Neural progenitor cell (in vitro differentiated cells): ENCODE measurements around the gene KHNYN.

ENCODE experiments used
- EZH2 ChIP-seq: fragments of 200-600 bp; sonication (generic); IDR thresholded peaks from 2 replicates; pipeline ENCODE4 v1.6.1; 2017; ENCODE audit warnings: antibody characterized with exemption, mild to moderate bottlenecking, moderate library complexity
- EZH2phosphoT487 ChIP-seq: fragments of 200-600 bp; sonication (generic); IDR thresholded peaks from 2 replicates; pipeline ENCODE4 v1.6.1; 2017; ENCODE audit warnings: antibody characterized with exemption
- TF ChIP-seq, protein P1 (sequence below): fragments of 200-600 bp; sonication (generic); IDR thresholded peaks from 2 replicates; pipeline ENCODE4 v1.5.1; 2017; ENCODE audit warnings: antibody characterized with exemption, mild to moderate bottlenecking

GRCh38 chr14:24458736-24459135 is 29.0 kb downstream of the KHNYN start:
- TF ChIP-seq, protein P1, sequence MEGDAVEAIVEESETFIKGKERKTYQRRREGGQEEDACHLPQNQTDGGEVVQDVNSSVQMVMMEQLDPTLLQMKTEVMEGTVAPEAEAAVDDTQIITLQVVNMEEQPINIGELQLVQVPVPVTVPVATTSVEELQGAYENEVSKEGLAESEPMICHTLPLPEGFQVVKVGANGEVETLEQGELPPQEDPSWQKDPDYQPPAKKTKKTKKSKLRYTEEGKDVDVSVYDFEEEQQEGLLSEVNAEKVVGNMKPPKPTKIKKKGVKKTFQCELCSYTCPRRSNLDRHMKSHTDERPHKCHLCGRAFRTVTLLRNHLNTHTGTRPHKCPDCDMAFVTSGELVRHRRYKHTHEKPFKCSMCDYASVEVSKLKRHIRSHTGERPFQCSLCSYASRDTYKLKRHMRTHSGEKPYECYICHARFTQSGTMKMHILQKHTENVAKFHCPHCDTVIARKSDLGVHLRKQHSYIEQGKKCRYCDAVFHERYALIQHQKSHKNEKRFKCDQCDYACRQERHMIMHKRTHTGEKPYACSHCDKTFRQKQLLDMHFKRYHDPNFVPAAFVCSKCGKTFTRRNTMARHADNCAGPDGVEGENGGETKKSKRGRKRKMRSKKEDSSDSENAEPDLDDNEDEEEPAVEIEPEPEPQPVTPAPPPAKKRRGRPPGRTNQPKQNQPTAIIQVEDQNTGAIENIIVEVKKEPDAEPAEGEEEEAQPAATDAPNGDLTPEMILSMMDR, result no peak
- TF ChIP-seq EZH2 (no peak), EZH2phosphoT487 (no peak)
